Smooth muscle cell (in vitro differentiated cells): ENCODE data around the gene KLHL24. TPM values are rescaled to one million over a fixed set of nuclear protein-coding genes. Genes with fewer than 3 reads are reported as not detected.
A peak's percentile ranks its signal among the peaks of the same experiment; 100 is the strongest.
"Not testable (repeated sequence)": the region's sequence is repeated elsewhere in the genome, so short reads cannot be mapped to it uniquely, and the experiment has no call there.

ENCODE experiments used
- DNase-seq: peaks from one replicate; lab custom pipeline; 2025; ENCODE audit not compliant: unreplicated experiment; lab: John Stamatoyannopoulos, UW
- H2AFZ ChIP-seq: fragments of 200-600 bp; sonication (generic); 2 replicates; pipeline ENCODE4 v1.6.0; 2016; ENCODE audit warnings: antibody characterized with exemption, low read depth, mild to moderate bottlenecking
- H3F3A ChIP-seq: fragments of 200-600 bp; sonication (generic); 2 replicates; pipeline ENCODE4 v1.6.0; 2017; ENCODE audit warnings: antibody characterized with exemption, low read depth
- H3K27ac ChIP-seq: fragments of 200-600 bp; sonication (generic); 2 replicates; pipeline ENCODE4 v1.5.1; 2016; ENCODE audit warnings: low read depth, mild to moderate bottlenecking
- H3K27me3 ChIP-seq: fragments of 200-600 bp; sonication (generic); 2 replicates; pipeline ENCODE4 v1.6.1; 2016; ENCODE audit warnings: low read depth, mild to moderate bottlenecking
- H3K36me3 ChIP-seq: fragments of 200-600 bp; sonication (generic); 2 replicates; pipeline ENCODE4 v1.5.1; 2016; ENCODE audit warnings: low read depth
- H3K4me1 ChIP-seq: fragments of 200-600 bp; sonication (generic); 2 replicates; pipeline ENCODE4 v1.5.1; 2016; ENCODE audit warnings: low read depth
- H3K4me2 ChIP-seq: fragments of 200-600 bp; sonication (generic); 2 replicates; pipeline ENCODE4 v1.6.0; 2016; ENCODE audit warnings: mild to moderate bottlenecking
- H3K4me3 ChIP-seq: fragments of 200-600 bp; sonication (generic); 2 replicates; pipeline ENCODE4 v1.5.1; 2016; ENCODE audit warnings: mild to moderate bottlenecking
- H3K79me2 ChIP-seq: fragments of 200-600 bp; sonication (generic); 2 replicates; pipeline ENCODE4 v1.6.0; 2016; ENCODE audit warnings: low read depth, mild to moderate bottlenecking
- H3K9ac ChIP-seq: fragments of 200-600 bp; sonication (generic); 2 replicates; pipeline ENCODE4 v1.6.0; 2016; ENCODE audit warnings: low read depth
- H3K9me3 ChIP-seq: fragments of 200-600 bp; sonication (generic); replicated peaks from 2 replicates; pipeline ENCODE4 v1.5.1; 2016; ENCODE audit warnings: low read depth
- H4K20me1 ChIP-seq: fragments of 200-600 bp; sonication (generic); 2 replicates; pipeline ENCODE4 v1.6.0; 2016; ENCODE audit warnings: low read depth
- CTCF ChIP-seq: fragments of 200-600 bp; sonication (generic); IDR thresholded peaks from 2 replicates; pipeline ENCODE4 v1.5.1; 2017; ENCODE audit warnings: borderline replicate concordance, mild to moderate bottlenecking, antibody characterized with exemption; ENCODE audit not compliant: insufficient read depth, poor library complexity, severe bottlenecking
- WGBS: methylation state at CpG from one replicate; pipeline ENCODE4 v1.1.7; 2016; ENCODE audit warnings: low lambda C conversion rate; 5-methylcytosine and 5-hydroxymethylcytosine counted together
- polyA plus RNA-seq: library from polyadenylated mRNA; unstranded; fragments of >200 nt; fragmentation: Nextera tagmentation; extraction: Ambion mirVana; gene quantifications from 2 replicates; pipeline ENCODE4 v1.2.1, GENCODE V29; 2016
- total RNA-seq: library from RNA; depleted of rRNA; stranded (reverse); fragments of >200 nt; gene quantifications from 2 replicates; pipeline ENCODE4 v1.2.3, GENCODE V29; 2014

Gene KLHL24
- total and polyA plus RNA-seq, 2 experiments from 2014 or later, result 11.0 to 71.5 TPM

GRCh38 chr3:183626877-183627594, 8.4 kb upstream of the KLHL24 start:
- no peaks in the 10 kb centered on the region for H3K79me2 ChIP-seq
- no peaks in the 10 kb centered on the region for H4K20me1 ChIP-seq
- DNase-seq, result no peak
- H3K9ac ChIP-seq, result no peak overlapping the region
- no peak overlapping the region for H3K4me3 ChIP-seq
- 85% methylated on average over 8 of the region's 8 CpGs for WGBS
- no peaks in the 10 kb centered on the region for H3K36me3 ChIP-seq
- H3K27me3 ChIP-seq, result no peaks in the 10 kb centered on the region
- TF ChIP-seq CTCF, result no peak
- no peak overlapping the region for H3K27ac ChIP-seq
- no peaks in the 10 kb centered on the region for H3F3A ChIP-seq
- no peaks in the 10 kb centered on the region for H3K9me3 ChIP-seq
- peak overlapping the region; percentile 16 for H2AFZ ChIP-seq
- H3K4me1 ChIP-seq, result no peaks in the 10 kb centered on the region
- no peak overlapping the region for H3K4me2 ChIP-seq

- H4K20me1 ChIP-seq, result no peaks in the 10 kb centered on the region
- H3K4me2 ChIP-seq, result no peak overlapping the region
- no peak overlapping the region for H3K4me3 ChIP-seq
- H3K79me2 ChIP-seq, result no peaks in the 10 kb centered on the region
- DNase-seq, result no peak
- H3K27me3 ChIP-seq, result no peaks in the 10 kb centered on the region
- H3K36me3 ChIP-seq, result no peaks in the 10 kb centered on the region
- no peaks in the 10 kb centered on the region for H3K4me1 ChIP-seq
- H3K27ac ChIP-seq, result no peak overlapping the region
- H3F3A ChIP-seq, result no peaks in the 10 kb centered on the region
- no peak overlapping the region for H2AFZ ChIP-seq
- TF ChIP-seq CTCF, result no peak
- H3K9ac ChIP-seq, result no peak overlapping the region
- WGBS, result 95% methylated on average over 3 of the region's 3 CpGs
- no peaks in the 10 kb centered on the region for H3K9me3 ChIP-seq
Observed at GRCh38 chr3:183629546-183630301, 5.7 kb upstream of the KLHL24 start.

- TF ChIP-seq CTCF, result no peak
- no peak overlapping the region for H3K9ac ChIP-seq
- H4K20me1 ChIP-seq, result peaks cover under 1% of the 10 kb centered on the region
- H3F3A ChIP-seq, result no peaks in the 10 kb centered on the region
- H3K4me3 ChIP-seq, result no peak overlapping the region
- H3K4me2 ChIP-seq, result no peak overlapping the region
- H3K4me1 ChIP-seq, result no peaks in the 10 kb centered on the region
- no peak overlapping the region for H2AFZ ChIP-seq
- H3K79me2 ChIP-seq, result no peaks in the 10 kb centered on the region
- no peaks in the 10 kb centered on the region for H3K36me3 ChIP-seq
- no peaks in the 10 kb centered on the region for H3K9me3 ChIP-seq
- no peaks in the 10 kb centered on the region for H3K27me3 ChIP-seq
- H3K27ac ChIP-seq, result no peak overlapping the region
- DNase-seq, result no peak
Observed at GRCh38 chr3:183631715-183632114, 3.7 kb upstream of the KLHL24 start.

GRCh38 chr3:183632725-183633124, 2.7 kb upstream of the KLHL24 start:
- not testable (repeated sequence) for H2AFZ ChIP-seq, H3K4me1 ChIP-seq, H3K9me3 ChIP-seq, H3F3A ChIP-seq, H3K27ac ChIP-seq, H3K36me3 ChIP-seq, H3K27me3 ChIP-seq, H3K9ac ChIP-seq, H3K4me2 ChIP-seq, H3K4me3 ChIP-seq, DNase-seq, H3K79me2 ChIP-seq
- WGBS, result 97% methylated on average over 8 of the region's 8 CpGs
- H4K20me1 ChIP-seq, result peaks cover 10% of the 10 kb centered on the region
